PC-9 (cell line): ENCODE results near the gene HEATR9. TPM values are rescaled to one million over a fixed set of nuclear protein-coding genes. Genes with fewer than 3 reads are reported as not detected.

ENCODE experiments used
- BruUV-seq: library from RNA; stranded (reverse); fragments of 400-500 nt; replicated peaks from 2 replicates; lab custom pipeline; 2021; lab: Mats Ljungman, UMichigan
- CTCF ChIA-PET: fragments of 300-600 bp; sonication (Branson Sonifier 250); formaldehyde crosslinking; loops from one replicate; lab custom pipeline; 2022; ENCODE audit warnings: antibody characterized with exemption; lab: Charles Lee
- POLR2A ChIA-PET: fragments of 300-600 bp; sonication (Branson Sonifier 250); formaldehyde crosslinking; loops from one replicate; lab custom pipeline; 2022; ENCODE audit warnings: antibody characterized with exemption; ENCODE audit not compliant: unreplicated experiment; lab: Charles Lee
- DNase-seq, 2 experiments: peaks; one replicate each; pipeline versions ENCODE4 v3.0.0 to v3.0.0-alpha.2; 2015 to 2022; ENCODE audit warnings: mixed read lengths in 1 of 2
- H2AFZ ChIP-seq: fragments of 200-600 bp; sonication (generic); 2 replicates; pipeline ENCODE4 v1.8.1; 2017; ENCODE audit warnings: antibody characterized with exemption
- H3F3A ChIP-seq: fragments of 200-600 bp; sonication (generic); 2 replicates; pipeline ENCODE4 v1.8.1; 2017; ENCODE audit warnings: antibody characterized with exemption, mild to moderate bottlenecking, low read depth; ENCODE audit not compliant: insufficient read depth
- H3K27ac ChIP-seq: fragments of 200-600 bp; sonication (generic); 2 replicates; pipeline ENCODE4 v1.6.1; 2016; ENCODE audit warnings: mixed run types
- H3K27me3 ChIP-seq: fragments of 200-600 bp; sonication (generic); 2 replicates; pipeline ENCODE4 v1.6.1; 2016; ENCODE audit warnings: low read depth, mixed run types; ENCODE audit not compliant: insufficient read depth
- H3K36me3 ChIP-seq: fragments of 200-600 bp; sonication (generic); 2 replicates; pipeline ENCODE4 v1.6.1; 2016; ENCODE audit warnings: low read depth, mixed run types
- H3K4me1 ChIP-seq: fragments of 200-600 bp; sonication (generic); replicated peaks from 2 replicates; pipeline ENCODE4 v1.6.1; 2016; ENCODE audit warnings: mixed run types; ENCODE audit not compliant: insufficient read depth
- H3K4me2 ChIP-seq: fragments of 200-600 bp; sonication (generic); 2 replicates; pipeline ENCODE4 v1.6.1; 2017; ENCODE audit warnings: mixed run types
- H3K4me3 ChIP-seq: fragments of 200-600 bp; sonication (generic); 2 replicates; pipeline ENCODE4 v1.6.1; 2016; ENCODE audit warnings: mixed run types
- H3K79me2 ChIP-seq: fragments of 200-600 bp; sonication (generic); 2 replicates; pipeline ENCODE4 v1.6.1; 2017; ENCODE audit warnings: low read depth, mixed run types
- H3K9me2 ChIP-seq: fragments of 200-600 bp; sonication (generic); 2 replicates; pipeline ENCODE4 v1.8.1; 2017; ENCODE audit warnings: mild to moderate bottlenecking; ENCODE audit not compliant: insufficient read depth
- H3K9me3 ChIP-seq: fragments of 200-600 bp; sonication (generic); 2 replicates; pipeline ENCODE4 v1.8.1; 2016; ENCODE audit warnings: low read depth; ENCODE audit not compliant: insufficient read depth
- H4K20me1 ChIP-seq: fragments of 200-600 bp; sonication (generic); 2 replicates; pipeline ENCODE4 v1.8.1; 2017; ENCODE audit not compliant: insufficient read depth
- CTCF ChIP-seq: fragments of 200-600 bp; sonication (generic); conservative IDR thresholded peaks from 2 replicates; pipeline ENCODE4 v1.6.1; 2017; ENCODE audit warnings: mixed run types, antibody characterized with exemption, mild to moderate bottlenecking, moderate library complexity
- EZH2 ChIP-seq: fragments of 200-600 bp; sonication (generic); IDR thresholded peaks from 2 replicates; pipeline ENCODE4 v1.8.0; 2017; ENCODE audit warnings: antibody characterized with exemption, low read depth
- intact Hi-C: fragments of 100-400 bp; cut with micrococcal nuclease; formaldehyde crosslinking; loops from one replicate; pipeline ENCODE4 v1.10.0; 2022; ENCODE audit not compliant: unreplicated experiment
- total RNA-seq: library from RNA; stranded (reverse); gene quantifications from 2 replicates; pipeline ENCODE4 v1.2.3, GENCODE V29; 2021

HEATR9 gene
- total RNA-seq, 1 experiment from 2014 or later, result not detected

- Histone ChIP-seq H3K9me3 (no peaks in the 10 kb centered on the region), H3K36me3 (peaks cover 69% of the 10 kb centered on the region), H3K4me3 (no peak overlapping the region), H3K79me2 (peaks cover 20% of the 10 kb centered on the region; the same call in 1 of the 2 replicates), H4K20me1 (peaks cover 68% of the 10 kb centered on the region), H3K9me2 (no peaks in the 10 kb centered on the region), H3K4me2 (no peak overlapping the region), H3K27ac (no peak overlapping the region), H3K27me3 (no peaks in the 10 kb centered on the region), H2AFZ (no peak overlapping the region), H3F3A (peaks cover 30% of the 10 kb centered on the region), H3K4me1 (no peaks in the 10 kb centered on the region)
- CTCF ChIA-PET, result no interaction called here
- POLR2A ChIA-PET, result no interaction called here
- no peak for DNase-seq
- TF ChIP-seq CTCF, result no peak
- no peak for TF ChIP-seq EZH2
- no TSS peak for BruUV-seq
- intact Hi-C loops, result no loop called here
Measured at GRCh38 chr17:35825206-35825605, 43.5 kb downstream of the HEATR9 start.

- no peak overlapping the region for H3K27ac ChIP-seq
- DNase-seq, result no peak
- no peaks in the 10 kb centered on the region for H3K9me3 ChIP-seq
- no peaks in the 10 kb centered on the region for H3K27me3 ChIP-seq
- peaks cover 89% of the 10 kb centered on the region for H4K20me1 ChIP-seq
- ChIA-PET CTCF (no interaction called here), POLR2A (no interaction called here)
- H3K79me2 ChIP-seq, result peaks cover 57% of the 10 kb centered on the region
- H3K4me3 ChIP-seq, result no peak overlapping the region
- no peak overlapping the region for H2AFZ ChIP-seq
- TF ChIP-seq CTCF, result no peak
- no peak for TF ChIP-seq EZH2
- no peaks in the 10 kb centered on the region for H3K9me2 ChIP-seq
- no peaks in the 10 kb centered on the region for H3K4me1 ChIP-seq
- intact Hi-C loops, result no loop called here
- BruUV-seq, result no TSS peak
- H3K36me3 ChIP-seq, result peaks cover 66% of the 10 kb centered on the region
- peaks cover 28% of the 10 kb centered on the region for H3F3A ChIP-seq
- H3K4me2 ChIP-seq, result no peak overlapping the region
Measured at GRCh38 chr17:35821308-35821707, 47.4 kb downstream of the HEATR9 start.

- DNase-seq, result no peak
- Histone ChIP-seq H3K36me3 (peaks cover 55% of the 10 kb centered on the region), H3K9me3 (no peaks in the 10 kb centered on the region), H3K4me2 (no peak overlapping the region), H3K79me2 (peaks cover 75% of the 10 kb centered on the region), H3K9me2 (no peaks in the 10 kb centered on the region), H2AFZ (no peak overlapping the region), H3F3A (peaks cover 31% of the 10 kb centered on the region), H3K27ac (no peak overlapping the region), H3K4me1 (no peaks in the 10 kb centered on the region), H3K4me3 (no peak overlapping the region), H4K20me1 (peaks cover 91% of the 10 kb centered on the region), H3K27me3 (no peaks in the 10 kb centered on the region)
- intact Hi-C loops, result no loop called here
- no TSS peak for BruUV-seq
- CTCF ChIA-PET, result no interaction called here
- TF ChIP-seq CTCF, result no peak
- no peak for TF ChIP-seq EZH2
- POLR2A ChIA-PET, result no interaction called here
Measured at GRCh38 chr17:35819455-35819854, 49.2 kb downstream of the HEATR9 start.
